BE2C (cell line): ENCODE measurements around the gene KCNK2.
A peak's percentile ranks its signal among the peaks of the same experiment; 100 is the strongest.

ENCODE experiments used
- DNase-seq: peaks from one replicate; pipeline ENCODE4 v3.0.0-alpha.2; 2020
- H3K27me3 ChIP-seq: fragments of 250-450 bp; sonication (Bioruptor Pico); 2 replicates; pipeline ENCODE4 v1.5.1; 2020; ENCODE audit warnings: mild to moderate bottlenecking
- H3K36me3 ChIP-seq: fragments of 250-450 bp; sonication (Bioruptor Pico); 2 replicates; pipeline ENCODE4 v1.5.1; 2020; ENCODE audit warnings: mild to moderate bottlenecking
- H3K4me1 ChIP-seq: fragments of 250-450 bp; sonication (Bioruptor Pico); 2 replicates; pipeline ENCODE4 v1.5.1; 2020
- H3K4me3 ChIP-seq: 2 replicates; pipeline ENCODE4 v1.5.1; 2011; ENCODE audit warnings: low read depth, low read length
- H3K9me3 ChIP-seq: fragments of 250-450 bp; sonication (Bioruptor Pico); 2 replicates; pipeline ENCODE4 v1.5.1; 2020
- TF ChIP-seq, protein P1 (sequence below): IDR thresholded peaks from 2 replicates; pipeline ENCODE4 v1.5.1; 2012; ENCODE audit warnings: mild to moderate bottlenecking, low read depth, low read length

Gene KCNK2

DNA sequence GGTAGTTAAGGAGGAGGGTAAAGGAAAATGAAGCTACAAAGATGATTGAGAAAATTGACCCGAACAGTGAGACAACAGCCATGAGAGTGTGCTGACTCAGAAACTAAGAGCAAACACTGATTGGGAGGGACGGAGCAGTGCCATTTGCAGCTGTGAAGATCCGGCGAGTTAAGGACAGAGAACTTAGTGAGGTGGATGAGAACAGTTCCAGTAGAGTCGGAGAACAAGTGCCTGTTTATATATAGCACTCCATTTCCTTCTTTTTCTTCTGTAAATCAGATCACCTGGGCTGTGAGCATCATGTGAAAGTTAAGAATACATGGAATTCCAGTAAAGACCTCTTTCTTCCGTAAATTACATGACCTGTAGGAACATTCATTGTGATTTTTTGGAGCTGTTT, 145.7 kb downstream of the KCNK2 start:
- TF ChIP-seq, protein P1, sequence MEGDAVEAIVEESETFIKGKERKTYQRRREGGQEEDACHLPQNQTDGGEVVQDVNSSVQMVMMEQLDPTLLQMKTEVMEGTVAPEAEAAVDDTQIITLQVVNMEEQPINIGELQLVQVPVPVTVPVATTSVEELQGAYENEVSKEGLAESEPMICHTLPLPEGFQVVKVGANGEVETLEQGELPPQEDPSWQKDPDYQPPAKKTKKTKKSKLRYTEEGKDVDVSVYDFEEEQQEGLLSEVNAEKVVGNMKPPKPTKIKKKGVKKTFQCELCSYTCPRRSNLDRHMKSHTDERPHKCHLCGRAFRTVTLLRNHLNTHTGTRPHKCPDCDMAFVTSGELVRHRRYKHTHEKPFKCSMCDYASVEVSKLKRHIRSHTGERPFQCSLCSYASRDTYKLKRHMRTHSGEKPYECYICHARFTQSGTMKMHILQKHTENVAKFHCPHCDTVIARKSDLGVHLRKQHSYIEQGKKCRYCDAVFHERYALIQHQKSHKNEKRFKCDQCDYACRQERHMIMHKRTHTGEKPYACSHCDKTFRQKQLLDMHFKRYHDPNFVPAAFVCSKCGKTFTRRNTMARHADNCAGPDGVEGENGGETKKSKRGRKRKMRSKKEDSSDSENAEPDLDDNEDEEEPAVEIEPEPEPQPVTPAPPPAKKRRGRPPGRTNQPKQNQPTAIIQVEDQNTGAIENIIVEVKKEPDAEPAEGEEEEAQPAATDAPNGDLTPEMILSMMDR: no peak
- no peak overlapping the region for H3K4me3 ChIP-seq
- H3K27me3 ChIP-seq: no peaks in the 10 kb centered on the region; the same call in 1 of the 2 replicates
- H3K9me3 ChIP-seq: no peaks in the 10 kb centered on the region
- no peak for DNase-seq
- H3K36me3 ChIP-seq: no peaks in the 10 kb centered on the region
- no peaks in the 10 kb centered on the region for H3K4me1 ChIP-seq

DNA sequence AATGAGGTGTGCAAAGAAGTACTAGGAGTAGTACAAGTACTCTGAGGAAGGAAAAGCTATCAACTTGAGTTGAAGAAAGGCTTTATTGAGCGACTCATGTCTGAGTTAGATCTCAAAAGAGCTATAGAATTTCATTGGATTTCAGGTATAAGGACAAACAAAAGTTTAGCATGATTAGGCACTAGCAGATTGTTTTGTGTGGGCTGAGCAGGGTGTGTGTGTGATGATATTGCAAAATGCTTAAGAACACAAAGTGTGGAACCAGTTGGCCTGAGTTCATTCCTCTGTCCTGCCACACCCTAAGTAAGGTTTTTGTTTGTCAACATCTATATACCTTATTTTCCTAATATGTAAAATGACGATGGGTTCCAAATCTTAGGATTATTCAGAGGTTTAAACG, 158.9 kb downstream of the KCNK2 start:
- H3K9me3 ChIP-seq: no peaks in the 10 kb centered on the region
- H3K27me3 ChIP-seq: no peaks in the 10 kb centered on the region
- no peak overlapping the region for H3K4me3 ChIP-seq
- TF ChIP-seq, protein P1: no peak
- no peaks in the 10 kb centered on the region for H3K4me1 ChIP-seq
- no peaks in the 10 kb centered on the region for H3K36me3 ChIP-seq
- DNase-seq: no peak

DNA sequence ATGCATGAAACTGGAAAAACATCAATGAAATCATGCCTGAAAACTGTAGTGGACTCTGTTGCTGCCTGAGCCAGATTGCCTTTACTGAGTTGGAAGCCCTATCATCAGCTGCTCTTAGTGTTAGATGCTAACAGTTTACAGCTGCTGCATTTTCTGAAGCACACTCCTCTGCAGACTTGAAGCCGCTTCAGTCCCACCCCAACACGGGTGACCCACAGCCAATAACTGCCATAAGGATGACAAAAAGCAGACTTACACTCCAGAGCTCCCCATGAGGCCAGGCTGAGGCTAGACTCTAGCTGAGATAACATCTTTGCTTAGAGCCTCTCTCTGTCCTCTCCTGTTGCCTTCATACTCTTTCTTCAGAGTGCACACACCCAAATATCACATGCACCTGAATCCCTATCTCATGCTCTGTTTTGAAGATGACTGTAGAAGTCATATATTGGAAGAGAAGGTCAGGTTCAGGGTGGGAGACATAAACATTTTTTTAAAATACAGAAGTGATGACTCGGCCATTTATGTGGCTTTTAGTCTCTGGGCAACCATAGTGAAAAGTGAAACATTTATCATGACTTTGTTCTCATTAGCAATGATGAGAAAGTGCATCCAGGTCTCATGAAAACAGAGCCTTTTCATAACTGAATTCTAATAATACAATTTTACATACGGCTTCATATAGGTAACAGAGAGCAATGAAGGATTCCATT, 161.0 kb downstream of the KCNK2 start:
- DNase-seq: peak; percentile 27
- Histone ChIP-seq H3K36me3 (no peaks in the 10 kb centered on the region), H3K4me3 (no peak overlapping the region), H3K4me1 (no peaks in the 10 kb centered on the region), H3K9me3 (no peaks in the 10 kb centered on the region), H3K27me3 (no peaks in the 10 kb centered on the region)
- TF ChIP-seq, protein P1: no peak

DNA sequence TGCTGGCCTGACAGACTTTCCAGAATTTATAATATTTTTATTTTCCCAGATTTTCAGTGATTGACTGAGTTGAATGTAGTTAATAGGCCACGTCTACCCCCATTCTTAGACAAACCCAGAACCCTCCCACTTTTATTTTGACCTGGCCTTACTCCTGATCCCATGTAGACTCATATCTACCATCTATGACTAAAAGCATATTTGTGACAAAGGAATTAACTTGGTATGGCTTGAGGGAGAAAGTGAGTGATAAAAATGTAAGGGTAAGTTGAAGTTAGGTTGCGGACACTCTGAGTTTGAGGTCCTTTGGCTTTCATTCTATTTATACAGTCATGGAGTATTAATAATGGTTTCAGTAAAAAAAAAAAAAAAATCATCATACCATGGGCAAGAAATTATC, 168.4 kb downstream of the KCNK2 start:
- H3K4me3 ChIP-seq: no peak overlapping the region
- TF ChIP-seq, protein P1: no peak
- no peaks in the 10 kb centered on the region for H3K27me3 ChIP-seq
- H3K36me3 ChIP-seq: no peaks in the 10 kb centered on the region
- H3K4me1 ChIP-seq: no peaks in the 10 kb centered on the region
- DNase-seq: no peak
- no peaks in the 10 kb centered on the region for H3K9me3 ChIP-seq

DNA sequence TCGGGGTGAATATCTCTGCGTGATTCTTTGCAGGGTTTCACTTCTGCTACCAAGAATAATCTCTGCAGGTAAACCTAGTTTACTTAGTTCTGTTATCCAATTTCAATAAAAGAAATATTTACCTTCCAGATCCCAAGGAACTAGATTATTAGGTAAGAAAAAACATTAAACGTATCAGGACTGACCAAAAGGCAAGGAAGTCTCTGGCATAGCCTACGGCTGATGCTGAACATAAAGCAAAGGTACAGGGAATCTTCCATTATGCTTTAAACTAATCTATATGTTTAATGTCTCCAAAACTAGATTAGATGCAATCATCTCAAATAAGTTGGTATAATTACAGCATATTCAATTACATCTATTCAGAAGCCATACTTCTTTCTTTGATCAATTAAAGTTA, 168.9 kb downstream of the KCNK2 start:
- Histone ChIP-seq H3K27me3 (no peaks in the 10 kb centered on the region), H3K4me3 (no peak overlapping the region), H3K4me1 (no peaks in the 10 kb centered on the region), H3K36me3 (no peaks in the 10 kb centered on the region), H3K9me3 (no peaks in the 10 kb centered on the region)
- TF ChIP-seq, protein P1: no peak
- DNase-seq: no peak

DNA sequence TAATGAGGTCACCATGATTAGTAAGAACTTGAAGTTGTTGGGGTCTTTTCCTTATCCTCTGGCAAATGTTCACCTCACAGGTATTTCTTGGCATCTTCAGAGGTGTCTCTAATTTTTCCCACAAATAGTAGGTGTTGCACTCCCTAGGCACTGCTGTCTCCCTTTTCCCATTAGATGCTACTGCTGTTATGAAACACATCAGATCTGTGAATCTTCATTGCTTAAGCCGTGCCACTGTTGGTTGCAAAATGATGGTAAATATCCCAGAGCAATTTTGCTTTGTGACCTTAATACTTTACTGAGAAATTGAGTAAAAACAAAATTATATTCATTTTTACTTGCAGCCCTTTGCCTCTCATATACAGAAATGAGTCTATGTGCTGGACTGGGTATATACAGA, 169.6 kb downstream of the KCNK2 start:
- Histone ChIP-seq H3K36me3 (no peaks in the 10 kb centered on the region), H3K4me3 (no peak overlapping the region), H3K4me1 (no peaks in the 10 kb centered on the region), H3K9me3 (no peaks in the 10 kb centered on the region), H3K27me3 (no peaks in the 10 kb centered on the region)
- TF ChIP-seq, protein P1: no peak
- DNase-seq: no peak
